Esophagus muscularis mucosa (tissue), 3 donors: ENCODE results near the gene METTL9.

ENCODE experiments used
- CTCF ChIP-seq, 3 experiments: fragments of 200-600 bp in 2 of 3; fragments of 450-650 bp in 1 of 3; sonication (generic) in 2 of 3; IDR thresholded peaks; one replicate each; pipeline ENCODE4 v1.5.1; 2017 to 2019; ENCODE audit warnings: antibody characterized with exemption in 3 of 3, mild to moderate bottlenecking in 2 of 3, moderate library complexity in 1 of 3
- POLR2AphosphoS5 ChIP-seq, 2 donors: sonication (generic); formaldehyde crosslinking; IDR thresholded peaks; one replicate each; pipeline ENCODE4 v1.6.1; 2017; ENCODE audit warnings: antibody characterized with exemption in 2 of 2

GRCh38 chr16:21592191-21592590 is 7.2 kb upstream of the METTL9 start:
- TF ChIP-seq CTCF (IDR thresholded peaks at IDR 0.05) (no peak), POLR2AphosphoS5 (IDR thresholded peaks at IDR 0.05) (no peak)
